Measurements from ENCODE around the gene SAMD4A.

SAMD4A gene

GRCh38 chr14:54839701-54840119, 272.8 kb downstream of the SAMD4A start:
- DNase-seq: no peak

DNA sequence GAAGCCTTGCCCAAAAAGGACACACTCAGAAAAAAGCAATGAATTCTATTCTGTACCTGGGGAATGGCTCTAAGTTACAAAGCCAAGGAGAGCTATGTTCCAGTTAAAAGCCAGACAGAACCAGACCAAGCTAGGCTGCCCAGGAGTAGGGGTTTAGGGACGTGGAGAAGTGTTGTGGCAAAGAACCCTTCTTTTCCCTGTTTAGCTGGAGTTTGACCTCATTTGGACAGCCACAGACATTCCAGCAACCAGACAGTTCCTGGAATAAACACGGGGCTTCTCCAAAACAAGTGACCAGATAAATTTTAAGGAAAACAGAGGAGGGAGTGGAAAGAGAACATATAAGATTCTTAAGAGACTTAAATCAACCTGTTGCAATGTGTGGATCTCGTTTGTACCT, 273.4 kb downstream of the SAMD4A start:
- DNase-seq: no peak

DNA sequence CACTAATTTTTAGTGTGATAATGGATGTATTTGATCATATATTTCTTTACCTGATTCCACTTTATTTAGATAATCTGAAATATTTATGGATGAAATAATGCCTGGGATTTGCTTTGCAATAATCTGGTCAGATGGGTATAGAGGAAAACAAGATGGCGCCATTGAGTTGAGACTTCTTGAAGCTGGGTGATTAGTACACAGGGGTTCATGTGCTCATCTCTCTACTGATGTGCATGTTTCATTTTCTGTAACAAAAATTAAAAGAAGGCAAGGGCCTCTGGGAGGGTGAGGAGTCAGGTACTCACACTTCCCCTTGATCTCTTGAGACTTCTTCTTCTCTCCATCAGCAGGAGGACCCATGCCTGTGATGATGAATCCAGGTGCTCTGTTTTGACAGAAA, 273.9 kb downstream of the SAMD4A start:
- DNase-seq: no peak
